DOHH2 (cell line): Measurements from ENCODE around the gene ZMYND12.

Source experiments
- CTCF ChIP-seq: fragments of 200-600 bp; sonication (generic); IDR thresholded peaks from one replicate; pipeline ENCODE4 v1.5.1; 2014; ENCODE audit warnings: antibody characterized with exemption, mild to moderate bottlenecking, low read depth, low read length; ENCODE audit not compliant: poor library complexity, severe bottlenecking
- EZH2phosphoT487 ChIP-seq: fragments of 200-600 bp; sonication (generic); IDR thresholded peaks from 2 replicates; pipeline ENCODE4 v1.6.1; 2017; ENCODE audit warnings: borderline replicate concordance, mild to moderate bottlenecking, antibody characterized with exemption, low read length, moderate library complexity, mixed read lengths

GRCh38 chr1:42463921-42464320 lies 8.1 kb upstream of the ZMYND12 start:
- TF ChIP-seq CTCF = no peak
- TF ChIP-seq EZH2phosphoT487 = no peak
